Lower leg skin (tissue), 3 donors: Measurements from ENCODE around the gene ELAVL1.

ENCODE experiments used
- POLR2A ChIP-seq, 2 donors: fragments of 450-650 bp; IDR thresholded peaks; one replicate each; pipeline ENCODE4 v1.6.1; 2016 to 2017; ENCODE audit warnings: antibody characterized with exemption in 2 of 2, mild to moderate bottlenecking in 1 of 2, moderate library complexity in 1 of 2
- TF ChIP-seq, protein P1 (sequence below), 3 donors: fragments of 450-650 bp; IDR thresholded peaks; one replicate each; pipeline ENCODE4 v1.5.1; 2016; ENCODE audit warnings: antibody characterized with exemption in 3 of 3, mild to moderate bottlenecking in 3 of 3, moderate library complexity in 2 of 3

- no peak for TF ChIP-seq POLR2A (IDR thresholded peaks at IDR 0.05)
- TF ChIP-seq, protein P1, sequence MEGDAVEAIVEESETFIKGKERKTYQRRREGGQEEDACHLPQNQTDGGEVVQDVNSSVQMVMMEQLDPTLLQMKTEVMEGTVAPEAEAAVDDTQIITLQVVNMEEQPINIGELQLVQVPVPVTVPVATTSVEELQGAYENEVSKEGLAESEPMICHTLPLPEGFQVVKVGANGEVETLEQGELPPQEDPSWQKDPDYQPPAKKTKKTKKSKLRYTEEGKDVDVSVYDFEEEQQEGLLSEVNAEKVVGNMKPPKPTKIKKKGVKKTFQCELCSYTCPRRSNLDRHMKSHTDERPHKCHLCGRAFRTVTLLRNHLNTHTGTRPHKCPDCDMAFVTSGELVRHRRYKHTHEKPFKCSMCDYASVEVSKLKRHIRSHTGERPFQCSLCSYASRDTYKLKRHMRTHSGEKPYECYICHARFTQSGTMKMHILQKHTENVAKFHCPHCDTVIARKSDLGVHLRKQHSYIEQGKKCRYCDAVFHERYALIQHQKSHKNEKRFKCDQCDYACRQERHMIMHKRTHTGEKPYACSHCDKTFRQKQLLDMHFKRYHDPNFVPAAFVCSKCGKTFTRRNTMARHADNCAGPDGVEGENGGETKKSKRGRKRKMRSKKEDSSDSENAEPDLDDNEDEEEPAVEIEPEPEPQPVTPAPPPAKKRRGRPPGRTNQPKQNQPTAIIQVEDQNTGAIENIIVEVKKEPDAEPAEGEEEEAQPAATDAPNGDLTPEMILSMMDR (IDR thresholded peaks at IDR 0.05), result no peak
Measured at GRCh38 chr19:7988307-7988706, 17.1 kb downstream of the ELAVL1 start.
